HG03064 (cell line): ENCODE measurements around the gene ATXN10.
"Not testable (repeated sequence)": the region's sequence is repeated elsewhere in the genome, so short reads cannot be mapped to it uniquely, and the experiment has no call there.

ENCODE experiments used
- ATAC-seq: cut with Tn5 transposase; IDR thresholded peaks from one replicate; pipeline ENCODE4 v1.9.1; 2021; ENCODE audit warnings: low read depth; ENCODE audit not compliant: unreplicated experiment

ATXN10 gene

DNA sequence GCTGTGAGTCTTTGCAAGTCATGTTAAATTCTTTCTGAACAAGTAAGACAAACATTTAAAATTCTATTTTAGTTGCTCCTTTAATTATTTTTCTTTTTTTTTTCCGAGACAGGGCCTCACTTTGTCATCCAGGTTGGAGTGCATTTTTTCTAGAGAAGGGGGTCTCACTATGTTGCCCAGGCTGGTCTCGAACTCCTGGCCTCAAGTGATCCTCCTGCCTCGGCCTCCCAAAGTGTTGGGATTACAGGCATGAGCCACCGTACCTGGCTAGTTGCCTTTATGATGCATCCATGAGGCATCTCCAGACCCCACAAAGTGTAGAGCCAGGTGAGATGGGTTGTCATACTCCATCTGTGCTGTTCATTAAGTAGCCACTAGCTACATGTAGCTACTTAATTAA is 4.4 kb downstream of the ATXN10 start:
- no peak for ATAC-seq

DNA sequence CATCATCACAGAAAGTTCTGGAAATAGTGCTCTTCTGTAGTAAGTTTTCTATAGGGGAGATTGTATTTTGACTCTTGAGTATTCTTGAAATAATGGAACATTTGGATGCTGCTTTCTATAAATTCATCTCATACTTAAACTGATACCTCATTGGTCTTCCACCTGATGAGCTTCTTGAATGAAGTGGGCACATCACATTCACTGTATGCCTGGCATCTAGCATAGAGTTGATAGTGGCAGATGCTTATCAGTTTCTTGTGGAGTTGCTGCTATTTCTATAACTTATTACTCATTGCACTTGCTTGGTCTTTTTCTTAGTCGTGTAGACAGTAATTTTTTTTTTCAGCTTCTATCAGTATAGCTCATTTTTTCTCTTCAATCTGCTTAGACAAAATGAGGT is 5.4 kb downstream of the ATXN10 start:
- ATAC-seq: no peak

DNA sequence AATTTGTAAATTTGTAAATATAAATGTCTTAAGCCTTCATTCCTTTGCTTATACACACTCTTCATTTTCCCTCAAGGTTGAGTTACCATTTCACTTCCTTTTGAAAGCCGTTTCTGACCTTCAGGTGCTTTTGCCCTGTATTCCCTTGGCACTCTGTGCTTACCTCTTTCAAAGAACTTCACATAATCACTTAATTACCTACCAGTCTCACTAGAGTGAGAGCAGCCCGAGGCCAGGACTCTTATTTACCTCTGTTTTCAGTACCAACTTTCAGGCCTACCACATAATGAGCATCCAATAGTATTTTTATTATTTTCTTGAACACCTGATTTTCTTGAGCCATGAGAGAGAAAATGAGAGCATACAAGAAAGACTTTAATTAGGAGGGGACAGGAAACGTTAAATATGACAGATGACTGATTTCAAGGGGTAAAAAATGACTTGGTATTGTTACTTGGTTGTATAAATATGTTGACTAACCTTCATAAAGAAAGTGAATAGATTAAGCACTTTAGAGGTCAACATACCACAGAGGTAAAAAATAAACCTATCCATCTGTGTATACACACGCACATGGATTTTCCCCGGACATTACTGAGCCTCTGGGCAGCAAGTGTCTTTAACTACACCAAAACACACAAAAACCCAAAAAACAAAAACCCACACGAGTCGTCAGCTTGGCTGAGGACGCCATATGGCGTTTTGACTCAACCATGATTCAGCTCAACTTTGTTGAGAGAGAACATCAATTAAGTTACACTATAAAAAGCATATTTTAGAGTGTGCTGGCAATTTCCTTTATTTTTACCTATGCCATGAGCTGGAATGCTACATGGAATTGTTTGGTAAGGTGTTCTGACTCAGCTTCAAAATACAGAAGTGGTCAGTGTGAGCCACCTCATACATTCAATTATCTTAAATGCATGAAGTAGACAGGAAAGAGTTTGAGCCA is 7.6 kb downstream of the ATXN10 start:
- no peak for ATAC-seq

DNA sequence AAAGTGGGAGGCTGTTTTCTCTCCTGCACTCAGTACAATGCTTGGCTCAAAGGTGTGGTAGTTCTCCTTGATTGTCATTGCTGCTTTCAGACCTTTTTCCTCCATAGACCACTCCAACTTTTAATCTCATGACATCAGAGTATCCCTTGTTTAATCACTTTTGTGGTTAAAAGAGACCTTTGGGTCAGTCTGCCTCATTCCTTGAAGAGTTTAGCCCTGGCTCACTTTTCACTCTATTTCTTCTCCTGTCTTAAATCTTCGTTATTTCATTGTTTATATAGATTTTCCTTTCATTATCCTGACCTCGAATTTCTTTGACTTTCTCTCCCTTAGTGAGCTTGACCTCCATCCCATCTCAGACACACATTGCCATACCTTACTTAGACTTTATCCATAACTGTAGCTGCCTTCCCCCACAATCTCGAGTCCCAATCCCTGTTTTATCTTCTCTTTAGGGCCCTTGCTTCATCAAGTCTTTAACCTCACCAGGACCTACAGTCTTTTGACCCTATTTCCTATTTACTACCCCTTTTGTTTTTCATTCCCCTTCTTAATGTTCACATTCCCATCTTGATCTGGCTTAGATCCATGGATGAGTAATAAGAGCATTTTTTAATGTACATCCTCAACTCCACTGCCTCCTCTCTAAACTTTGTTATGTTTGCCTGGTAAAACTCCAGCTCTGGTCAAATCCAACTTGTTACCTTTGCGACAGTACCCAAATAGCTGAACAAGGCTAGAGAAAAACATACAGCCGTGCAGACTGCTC is 9.5 kb downstream of the ATXN10 start:
- ATAC-seq: no peak

DNA sequence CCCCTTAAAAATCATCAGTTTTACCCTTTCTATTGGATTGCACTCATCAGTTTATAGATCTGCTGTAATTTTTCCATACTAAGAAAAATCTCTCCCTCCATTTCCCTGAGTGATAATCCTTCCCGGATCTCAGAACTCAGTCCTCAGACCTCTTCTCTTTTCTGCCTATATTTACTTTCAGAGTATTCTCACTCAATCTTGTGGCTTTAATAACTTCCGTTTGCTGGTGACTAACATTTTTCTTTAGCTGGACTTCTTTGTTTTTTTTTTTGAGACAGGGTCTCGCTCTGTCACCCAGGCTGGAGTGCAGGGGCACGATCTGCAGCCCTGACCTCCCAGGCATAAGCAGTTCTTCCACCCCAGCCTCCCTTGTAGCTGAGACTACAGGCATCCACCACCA is 10.4 kb downstream of the ATXN10 start:
- ATAC-seq: no peak

DNA sequence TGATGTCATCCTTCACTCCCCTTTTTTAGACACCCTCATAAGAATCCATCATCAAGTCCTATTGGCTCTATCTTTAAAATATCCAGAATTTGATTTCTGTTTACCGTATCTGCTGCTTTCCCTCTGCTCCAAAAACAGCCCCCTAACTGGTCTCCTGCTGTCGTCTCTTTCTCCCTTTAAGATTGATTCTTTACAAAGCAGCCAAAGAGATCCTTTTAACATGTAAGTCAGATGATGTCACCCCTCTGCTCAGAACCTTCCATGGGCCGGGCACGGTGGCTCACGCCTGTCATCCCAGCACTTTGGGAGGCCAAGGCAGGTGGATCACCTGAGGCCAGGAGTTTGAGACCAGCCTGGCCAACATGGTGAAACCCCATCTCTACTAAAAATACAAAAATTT is 11.1 kb downstream of the ATXN10 start:
- ATAC-seq: not testable (repeated sequence)

DNA sequence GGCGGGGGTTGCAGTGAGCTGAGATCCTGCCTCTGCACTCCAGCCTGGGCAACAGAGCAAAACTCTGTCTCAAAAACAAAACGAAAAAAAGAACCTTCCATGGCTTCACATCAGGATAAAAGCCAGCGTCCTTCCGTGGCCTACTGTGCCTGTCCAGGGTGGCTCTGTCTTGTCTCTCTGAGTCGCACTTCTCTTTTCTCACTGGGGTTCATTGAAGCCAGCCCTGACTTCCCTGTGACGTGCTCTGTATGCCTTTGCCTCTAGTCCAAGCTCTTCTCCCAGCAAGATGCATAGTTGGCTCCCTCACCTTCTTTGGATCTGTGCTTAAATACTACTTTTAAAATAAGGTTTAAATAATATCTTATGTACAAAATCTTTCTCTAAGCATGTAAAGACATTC is 11.6 kb downstream of the ATXN10 start:
- ATAC-seq: no peak

DNA sequence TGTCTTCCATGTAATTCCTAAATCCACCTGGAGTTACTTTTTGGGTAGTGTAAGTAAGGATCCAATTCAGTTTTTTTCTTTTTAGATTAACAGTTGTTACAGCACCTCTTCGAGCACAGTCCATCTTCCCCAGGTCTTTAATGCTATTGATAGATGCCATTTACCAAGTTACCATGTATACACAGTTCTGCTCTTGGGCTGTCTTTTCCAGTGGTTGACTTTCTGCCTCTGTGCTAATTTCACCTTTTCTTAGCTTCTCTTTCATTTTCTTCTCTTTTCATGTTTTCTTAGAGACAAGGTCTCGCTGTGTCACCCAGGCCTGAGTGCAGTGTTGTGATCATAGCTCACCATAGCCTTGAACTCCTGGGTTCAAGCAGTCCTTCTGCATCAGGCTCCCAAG is 12.0 kb downstream of the ATXN10 start:
- ATAC-seq: no peak

DNA sequence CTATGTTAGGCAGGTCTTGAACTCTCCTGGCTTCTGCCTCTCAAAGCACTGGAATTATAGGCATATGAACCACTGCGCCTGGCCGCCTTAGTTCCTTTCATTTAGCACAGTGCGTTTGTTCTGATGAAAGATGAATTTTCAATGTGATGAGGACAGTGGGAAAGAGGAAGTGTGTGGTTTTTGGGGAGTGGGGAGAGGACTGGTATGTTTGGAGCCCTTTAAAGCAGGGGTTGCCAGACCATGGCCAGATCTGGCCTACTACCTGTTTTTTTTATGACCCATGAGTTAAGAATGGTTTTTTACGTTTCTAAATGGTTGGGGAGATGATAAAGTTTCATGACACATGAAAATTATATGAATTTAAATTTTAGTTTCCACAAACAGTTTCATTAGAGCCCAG is 12.5 kb downstream of the ATXN10 start:
- ATAC-seq: no peak

DNA sequence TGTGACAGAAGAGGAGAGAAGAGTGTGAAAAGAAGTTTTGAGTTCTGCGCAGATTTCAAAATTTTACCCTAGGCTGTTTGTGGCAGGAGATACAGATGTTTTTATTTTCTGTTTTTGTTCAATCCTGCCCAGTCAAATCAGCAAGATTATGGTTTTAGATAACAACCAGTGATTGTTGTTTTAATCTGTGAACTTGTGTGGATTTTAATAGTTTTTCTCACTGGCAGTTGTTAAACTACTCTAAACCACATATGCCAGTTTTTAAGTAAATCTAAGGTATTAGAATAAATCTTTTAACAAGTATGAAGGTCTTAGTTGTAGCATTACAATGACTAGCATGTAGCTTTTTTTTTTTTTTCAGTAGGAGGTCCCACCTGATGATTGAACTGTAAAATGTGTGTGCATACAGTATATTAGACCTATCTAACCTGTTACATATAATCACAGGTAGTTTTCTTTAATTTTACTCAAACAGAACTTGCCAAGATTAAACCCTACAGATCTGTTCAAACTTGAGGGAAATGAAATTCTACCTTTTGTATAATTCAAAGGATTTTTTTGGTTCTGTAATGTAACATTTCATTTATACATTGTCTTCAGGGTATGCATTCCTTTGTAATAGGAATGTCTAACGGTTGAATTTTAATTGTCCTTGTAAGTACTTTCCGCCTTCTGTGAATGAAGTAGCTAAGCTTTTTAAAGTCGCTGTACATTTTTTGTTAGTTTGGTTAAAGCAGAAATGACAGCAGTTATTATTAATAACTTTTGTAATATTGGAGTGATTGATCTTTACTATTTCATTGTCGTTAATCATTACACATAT is 13.3 kb downstream of the ATXN10 start:
- no peak for ATAC-seq

DNA sequence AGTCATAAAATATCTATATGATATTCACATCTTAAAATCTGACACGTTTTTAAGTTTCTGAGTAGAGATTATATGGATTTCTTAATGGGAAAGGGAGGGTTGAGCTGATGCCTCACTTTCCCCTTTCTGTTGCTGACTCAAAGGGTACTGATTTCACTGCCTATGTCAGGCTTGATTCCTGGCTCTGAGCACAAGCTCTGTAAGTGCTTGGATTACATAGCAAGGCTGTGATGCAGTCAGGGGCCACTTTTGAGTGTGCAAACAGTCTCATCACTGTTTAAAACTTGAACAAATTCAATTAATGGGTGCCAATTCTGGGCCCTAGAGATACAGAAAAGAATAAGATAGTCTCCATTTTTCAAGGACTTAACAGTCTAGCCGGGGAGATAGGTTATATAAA is 14.4 kb downstream of the ATXN10 start:
- no peak for ATAC-seq

DNA sequence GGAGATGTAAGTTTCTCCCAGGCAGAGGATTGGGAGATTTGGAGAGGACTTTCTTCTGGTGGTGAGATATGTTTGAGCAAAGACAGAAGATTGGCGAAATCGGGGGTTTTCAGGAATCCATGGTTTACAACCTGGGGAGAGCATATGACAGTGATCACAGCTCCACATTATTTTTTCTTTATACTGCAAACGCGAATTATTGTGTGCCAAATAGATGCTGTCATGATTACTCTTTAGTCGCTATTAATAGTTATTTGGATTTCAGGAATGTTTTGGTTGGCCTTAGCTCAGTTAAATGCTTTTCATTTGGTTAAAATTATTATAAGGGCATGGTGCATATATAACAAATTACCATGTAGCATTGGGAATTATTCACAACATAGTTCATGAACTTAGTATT is 15.2 kb downstream of the ATXN10 start:
- ATAC-seq: no peak

DNA sequence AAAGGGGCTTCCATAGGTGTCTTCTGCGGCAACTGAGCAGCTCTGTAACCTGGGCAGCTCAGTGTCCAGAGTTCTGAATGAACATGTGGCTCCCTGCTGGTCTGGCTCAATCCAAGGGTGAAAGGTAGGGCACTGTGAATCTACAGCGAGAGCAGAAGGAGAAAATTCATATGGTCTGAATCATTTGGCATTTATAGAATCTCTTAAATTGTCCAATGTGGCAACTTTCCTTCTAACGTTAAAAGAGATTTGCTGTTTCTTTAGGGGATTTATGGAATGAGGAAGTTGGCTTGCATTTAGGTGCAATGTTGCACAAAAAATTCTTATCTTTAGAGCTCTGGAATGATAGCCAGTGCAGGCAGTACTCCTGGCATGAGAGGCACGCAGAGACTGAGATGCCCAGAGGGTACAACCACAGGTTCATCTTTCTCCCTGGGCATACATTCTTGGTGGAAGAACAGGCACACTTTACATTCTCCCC is 17.0 kb downstream of the ATXN10 start:
- ATAC-seq: no peak

DNA sequence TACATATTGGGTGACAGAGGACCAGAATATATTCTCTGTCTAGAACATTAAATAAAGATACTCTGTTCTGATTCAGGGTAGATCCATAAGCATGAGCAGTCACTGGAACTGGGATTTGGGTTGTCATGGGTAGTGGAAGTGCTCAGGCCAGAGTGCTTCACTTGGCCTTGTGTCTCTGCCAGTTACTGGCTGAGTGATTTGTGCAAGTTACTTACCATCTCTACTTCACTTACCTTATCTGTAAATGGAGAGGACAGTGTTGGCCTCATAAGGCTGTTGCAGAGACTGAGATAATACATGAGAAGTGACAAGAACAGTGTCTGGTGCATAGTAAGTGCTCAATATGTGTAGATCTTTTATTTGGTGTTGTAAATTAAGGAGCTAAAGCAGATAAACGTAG is 17.6 kb downstream of the ATXN10 start:
- no peak for ATAC-seq

DNA sequence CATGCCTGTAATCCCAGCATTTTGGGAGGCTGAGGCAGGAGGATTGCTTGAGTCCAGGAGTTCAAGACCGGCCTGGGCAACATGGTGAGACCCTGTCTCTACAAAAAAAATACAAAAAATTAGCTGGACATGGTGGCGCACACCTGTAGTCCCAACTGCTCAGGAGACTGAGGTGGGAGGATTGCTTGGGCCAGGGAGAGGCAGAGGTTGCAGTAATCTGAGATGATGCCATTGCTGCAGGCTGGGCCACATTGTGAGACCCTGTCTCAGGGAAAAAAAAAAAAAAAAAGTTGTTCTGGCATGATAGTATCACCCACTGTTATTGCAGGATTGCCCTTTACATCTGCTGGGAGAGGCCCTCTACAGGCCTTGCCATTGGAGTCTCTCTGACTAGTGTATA is 18.4 kb downstream of the ATXN10 start:
- ATAC-seq: no peak

DNA sequence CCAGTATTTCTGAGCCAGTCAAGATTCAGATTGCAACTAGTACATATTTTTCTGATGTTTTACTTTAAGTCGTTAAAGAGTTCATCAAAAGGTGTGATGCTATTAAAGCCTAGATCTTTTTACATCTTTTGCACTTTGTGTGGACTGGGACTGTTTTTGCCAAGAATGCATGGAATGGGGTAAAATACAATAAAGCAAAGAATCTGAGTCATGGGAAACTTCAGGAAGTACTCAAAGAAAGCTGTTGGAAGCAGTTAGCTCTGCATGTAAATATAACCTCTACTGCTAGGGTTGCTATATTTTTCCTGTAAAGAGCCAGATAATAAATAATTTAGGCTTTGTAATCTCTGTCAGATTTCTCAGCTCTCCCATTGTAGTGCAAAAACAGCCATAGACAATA is 20.9 kb downstream of the ATXN10 start:
- no peak for ATAC-seq

DNA sequence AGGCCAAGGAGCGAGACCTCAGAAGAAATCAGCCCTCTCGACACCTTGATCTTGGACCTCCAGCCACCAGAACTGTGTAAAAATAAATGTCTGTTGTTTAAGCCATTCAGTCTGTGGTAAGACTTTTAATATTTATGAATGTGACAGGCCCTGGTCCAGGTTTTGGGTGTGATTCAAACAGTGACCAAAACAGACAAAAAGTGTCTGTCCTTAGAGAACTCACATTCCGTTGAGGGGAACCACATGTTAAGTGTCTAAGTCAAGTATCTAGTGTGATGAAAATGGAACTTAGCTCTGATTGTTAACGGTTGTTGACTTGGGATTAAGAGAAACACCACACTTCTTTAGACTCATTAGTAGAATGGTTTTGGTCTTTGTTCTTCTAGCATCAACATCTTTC is 22.2 kb downstream of the ATXN10 start:
- ATAC-seq: no peak

DNA sequence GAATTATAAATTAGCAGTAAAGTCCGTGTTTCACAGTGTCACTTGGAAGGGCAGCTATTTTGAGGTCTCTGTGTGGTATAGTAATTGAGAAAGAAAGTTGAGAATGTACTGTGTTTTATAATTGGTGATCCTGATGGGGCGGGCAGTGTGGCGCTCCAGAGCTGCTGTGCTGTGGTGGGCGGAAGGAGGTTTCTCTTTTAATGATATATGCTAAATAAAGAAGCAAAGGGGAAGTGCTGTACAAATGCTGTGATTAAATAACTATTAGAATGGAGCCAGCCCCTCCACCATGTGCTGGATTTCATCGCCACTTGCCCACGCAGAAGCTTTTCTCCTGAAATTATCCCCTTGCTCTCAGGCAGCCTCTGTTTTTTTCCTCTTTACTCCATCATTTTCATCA is 24.6 kb downstream of the ATXN10 start:
- ATAC-seq: no peak

DNA sequence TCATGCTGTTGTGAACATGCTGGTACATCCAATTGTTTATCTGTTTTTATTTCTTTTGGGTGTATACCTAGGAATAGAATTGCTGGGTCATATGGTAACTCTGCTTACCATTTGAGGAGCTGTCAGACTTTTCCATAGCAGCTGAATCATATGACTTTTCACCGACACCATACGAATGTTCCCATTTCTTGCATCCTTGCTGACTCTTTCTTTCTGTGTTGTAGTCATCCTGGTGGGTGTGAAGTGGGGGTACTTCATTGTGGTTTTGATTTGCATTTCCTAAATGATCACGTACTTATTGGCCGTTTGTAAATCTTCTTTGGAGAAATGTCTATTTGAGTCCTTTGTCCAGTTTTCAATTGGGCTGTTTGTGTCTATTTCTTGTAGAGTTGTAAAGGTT is 26.5 kb downstream of the ATXN10 start:
- ATAC-seq: no peak

DNA sequence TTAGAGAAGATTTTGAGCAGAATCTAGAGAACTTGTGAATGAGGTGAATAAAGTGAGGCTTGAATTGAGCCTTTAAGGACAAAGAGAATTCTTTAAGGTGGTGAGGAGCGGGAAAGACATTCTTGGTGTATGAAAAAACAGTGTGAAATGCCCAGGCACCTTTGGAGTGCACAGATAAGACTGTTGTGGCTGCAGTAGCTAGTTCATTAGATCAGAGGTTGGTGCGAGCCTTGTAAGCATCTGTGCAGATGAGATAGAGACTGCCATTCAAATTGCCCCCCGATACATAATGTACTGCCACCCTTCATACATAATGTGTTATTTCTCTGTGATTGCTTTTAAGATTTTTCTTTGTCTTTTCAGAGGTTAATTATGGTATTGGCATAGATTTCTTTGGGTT is 31.3 kb downstream of the ATXN10 start:
- no peak for ATAC-seq

DNA sequence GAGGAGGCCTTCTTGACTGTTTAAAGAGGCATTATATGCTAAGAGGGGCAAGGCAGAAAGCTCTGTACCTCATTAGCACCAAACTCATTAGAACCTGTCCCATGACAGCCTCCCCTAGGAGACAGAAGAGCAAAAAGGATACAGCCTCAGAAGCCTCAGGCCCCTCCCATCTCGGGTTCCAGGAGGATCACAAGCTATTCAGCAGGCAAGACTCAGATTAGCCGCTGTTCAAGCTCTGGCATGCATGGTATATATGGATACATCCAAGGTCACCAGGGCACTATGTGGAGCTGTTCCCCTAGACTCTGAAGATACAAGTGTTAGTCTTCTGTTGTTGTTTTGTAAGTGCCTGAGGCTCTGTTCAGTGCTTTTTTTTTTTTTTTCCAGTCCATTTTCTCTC is 32.1 kb downstream of the ATXN10 start:
- ATAC-seq: no peak
